Measurements from ENCODE around the gene ZC3H4.

ZC3H4 gene

GRCh38 chr19:47069795-47070194, 43.8 kb downstream of the ZC3H4 start:
- no peak for DNase-seq (ENCODE audit: low read depth)
- H3K4me3 ChIP-seq (ENCODE audit: control insufficient read depth, low read depth, low read length), result no peak overlapping the region
- TF ChIP-seq CTCF (IDR thresholded peaks at IDR 0.05; ENCODE audit: control insufficient read depth, insufficient read depth, low read depth, low read length, missing control alignments), result no peak

DNA sequence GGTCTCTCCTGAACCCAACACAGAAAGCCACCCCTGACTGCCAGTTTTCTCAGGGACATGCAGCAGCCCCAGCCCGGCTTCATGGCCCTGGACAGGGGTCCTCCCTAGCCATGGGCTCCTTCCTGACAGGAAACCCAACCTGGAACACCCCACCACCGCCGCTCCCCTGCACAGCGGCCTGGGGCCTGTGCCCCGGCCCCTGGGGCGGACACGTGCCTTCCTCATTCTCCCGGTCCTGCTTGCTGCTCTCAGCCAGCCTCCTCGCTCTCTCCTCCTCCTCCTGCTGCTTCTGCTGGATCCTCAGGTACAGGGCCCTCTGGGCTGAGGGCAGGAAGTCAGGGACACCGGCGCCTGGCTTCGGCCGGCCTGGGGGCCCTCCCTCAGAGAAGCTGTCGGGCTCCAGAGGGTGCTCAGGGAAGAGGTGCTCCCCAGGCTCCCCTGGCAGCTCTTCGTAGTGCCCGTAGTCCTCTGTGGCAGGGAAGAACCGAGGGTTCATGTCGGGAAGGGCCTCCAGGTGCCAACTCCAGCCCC, 44.6 kb downstream of the ZC3H4 start:
- no peak for DNase-seq (ENCODE audit: low read depth)
- no peak overlapping the region for H3K4me3 ChIP-seq (ENCODE audit: control insufficient read depth, low read depth, low read length)
- TF ChIP-seq CTCF (IDR thresholded peaks at IDR 0.05; ENCODE audit: control insufficient read depth, insufficient read depth, low read depth, low read length, missing control alignments), result no peak

- no peak overlapping the region for H3K4me3 ChIP-seq (ENCODE audit: control insufficient read depth, low read depth, low read length)
- DNase-seq (ENCODE audit: low read depth), result no peak
- no peak for TF ChIP-seq CTCF (IDR thresholded peaks at IDR 0.05; ENCODE audit: control insufficient read depth, insufficient read depth, low read depth, low read length, missing control alignments)
Measured at GRCh38 chr19:47068246-47068645, 45.3 kb downstream of the ZC3H4 start.

DNA sequence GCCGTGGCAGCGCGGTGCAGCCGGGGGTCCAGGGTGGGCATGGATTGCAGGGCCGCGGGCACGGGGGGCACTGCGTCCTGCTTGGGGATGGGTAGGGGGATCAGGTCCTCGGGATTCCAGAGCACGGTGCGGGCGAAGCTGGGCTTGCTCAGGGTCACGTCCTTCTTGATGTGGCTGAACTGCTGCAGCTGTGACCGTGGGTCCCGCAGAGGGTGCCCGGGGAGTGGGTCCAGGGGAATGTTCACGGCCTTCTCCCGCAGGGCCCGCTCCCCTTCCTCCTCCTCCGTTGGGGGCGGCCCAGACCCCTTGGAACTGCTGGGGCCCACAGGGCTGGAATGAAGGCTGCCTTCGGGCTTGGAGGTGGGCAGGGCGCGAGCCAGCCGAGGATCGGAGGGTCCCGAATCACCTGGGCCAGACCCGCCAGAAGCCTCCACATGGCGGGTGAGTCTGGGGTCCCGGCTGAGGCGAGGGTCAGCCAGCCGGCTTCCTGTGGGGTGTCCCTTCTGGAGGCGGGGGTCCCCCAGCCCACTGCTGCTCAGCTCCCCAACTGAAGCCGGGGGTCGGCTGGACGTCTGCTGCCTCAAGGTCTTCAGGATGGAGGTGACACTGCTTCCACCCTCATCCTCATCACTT, 46.2 kb downstream of the ZC3H4 start:
- H3K4me3 ChIP-seq (ENCODE audit: control insufficient read depth, low read depth, low read length), result no peak overlapping the region
- no peak for TF ChIP-seq CTCF (IDR thresholded peaks at IDR 0.05; ENCODE audit: control insufficient read depth, insufficient read depth, low read depth, low read length, missing control alignments)
- no peak for DNase-seq (ENCODE audit: low read depth)

- DNase-seq (ENCODE audit: low read depth), result no peak
- no peak overlapping the region for H3K4me3 ChIP-seq (ENCODE audit: control insufficient read depth, low read depth, low read length)
- no peak for TF ChIP-seq CTCF (IDR thresholded peaks at IDR 0.05; ENCODE audit: control insufficient read depth, insufficient read depth, low read depth, low read length, missing control alignments)
Measured at GRCh38 chr19:47066376-47067214, 47.0 kb downstream of the ZC3H4 start.

- no peak overlapping the region for H3K4me3 ChIP-seq (ENCODE audit: control insufficient read depth, low read depth, low read length)
- DNase-seq (ENCODE audit: low read depth), result no peak
- TF ChIP-seq CTCF (IDR thresholded peaks at IDR 0.05; ENCODE audit: control insufficient read depth, insufficient read depth, low read depth, low read length, missing control alignments), result no peak
Measured at GRCh38 chr19:47065242-47065641, 48.3 kb downstream of the ZC3H4 start.

Measured in AG09309 (cell line).